ENCODE results near the gene SERPINA10. TPM values are rescaled to one million over a fixed set of nuclear protein-coding genes. Genes with fewer than 3 reads are reported as not detected.

The SERPINA10 gene
- total and polyA plus RNA-seq, 9 donors: 0.03 to 0.19 (median 0.05) TPM; not detected in 4

- no peaks in the 10 kb centered on the region for H3K36me3 ChIP-seq (ENCODE audit: control insufficient read depth, insufficient read depth, low read length)
- H3K9me3 ChIP-seq (replicated peaks; ENCODE audit: control insufficient read depth, low read depth, low read length): no peaks in the 10 kb centered on the region
- no peaks in the 10 kb centered on the region for H3K4me1 ChIP-seq (ENCODE audit: control insufficient read depth, insufficient read depth, low read length)
- H3K27me3 ChIP-seq (ENCODE audit: control insufficient read depth, insufficient read depth, low read length): no peaks in the 10 kb centered on the region
- H3K27ac ChIP-seq (ENCODE audit: low read length): no peak overlapping the region
- WGBS (ENCODE audit: insufficient coverage): no CpG with 5 or more reads among the region's 2 CpGs
- DNase-seq: no peak
- H3K4me3 ChIP-seq (ENCODE audit: low read length): no peak overlapping the region
These were observed 21.8 kb upstream of the SERPINA10 start for GRCh38 chr14:94314890-94315289.

GRCh38 chr14:94313991-94314655 is 21.1 kb upstream of the SERPINA10 start:
- Histone ChIP-seq H3K27me3 (ENCODE audit: control insufficient read depth, insufficient read depth, low read length) (no peaks in the 10 kb centered on the region), H3K36me3 (ENCODE audit: control insufficient read depth, insufficient read depth, low read length) (no peaks in the 10 kb centered on the region), H3K4me3 (ENCODE audit: low read length) (no peak overlapping the region), H3K4me1 (ENCODE audit: control insufficient read depth, insufficient read depth, low read length) (no peaks in the 10 kb centered on the region), H3K9me3 (replicated peaks; ENCODE audit: control insufficient read depth, low read depth, low read length) (no peaks in the 10 kb centered on the region), H3K27ac (ENCODE audit: low read length) (no peak overlapping the region)
- no peak for DNase-seq
- WGBS (ENCODE audit: insufficient coverage): 83% methylated on average over 8 of the region's 8 CpGs

GRCh38 chr14:94312481-94313246 is 19.6 kb upstream of the SERPINA10 start:
- no peak overlapping the region for H3K4me3 ChIP-seq (ENCODE audit: low read length)
- H3K9me3 ChIP-seq (replicated peaks; ENCODE audit: control insufficient read depth, low read depth, low read length): no peaks in the 10 kb centered on the region
- H3K27ac ChIP-seq (ENCODE audit: low read length): no peak overlapping the region
- 84% methylated on average over 4 of the region's 6 CpGs for WGBS (ENCODE audit: insufficient coverage)
- no peaks in the 10 kb centered on the region for H3K27me3 ChIP-seq (ENCODE audit: control insufficient read depth, insufficient read depth, low read length)
- no peaks in the 10 kb centered on the region for H3K36me3 ChIP-seq (ENCODE audit: control insufficient read depth, insufficient read depth, low read length)
- H3K4me1 ChIP-seq (ENCODE audit: control insufficient read depth, insufficient read depth, low read length): no peaks in the 10 kb centered on the region
- DNase-seq: no peak

GRCh38 chr14:94310248-94310647 is 17.2 kb upstream of the SERPINA10 start:
- no peaks in the 10 kb centered on the region for H3K36me3 ChIP-seq (ENCODE audit: control insufficient read depth, insufficient read depth, low read length)
- H3K27me3 ChIP-seq (ENCODE audit: control insufficient read depth, insufficient read depth, low read length): peaks cover 2% of the 10 kb centered on the region
- no peak overlapping the region for H3K4me3 ChIP-seq (ENCODE audit: low read length)
- no peak overlapping the region for H3K27ac ChIP-seq (ENCODE audit: low read length)
- H3K4me1 ChIP-seq (ENCODE audit: control insufficient read depth, insufficient read depth, low read length): no peaks in the 10 kb centered on the region
- no peak for DNase-seq
- peaks cover 2% of the 10 kb centered on the region for H3K9me3 ChIP-seq (replicated peaks; ENCODE audit: control insufficient read depth, low read depth, low read length)
- 94% methylated on average over 2 of the region's 3 CpGs for WGBS (ENCODE audit: insufficient coverage)

GRCh38 chr14:94309721-94310120 is 16.7 kb upstream of the SERPINA10 start:
- Histone ChIP-seq H3K27ac (ENCODE audit: low read length) (no peak overlapping the region), H3K27me3 (ENCODE audit: control insufficient read depth, insufficient read depth, low read length) (peaks cover 2% of the 10 kb centered on the region), H3K9me3 (replicated peaks; ENCODE audit: control insufficient read depth, low read depth, low read length) (peaks cover 2% of the 10 kb centered on the region), H3K4me1 (ENCODE audit: control insufficient read depth, insufficient read depth, low read length) (no peaks in the 10 kb centered on the region), H3K36me3 (ENCODE audit: control insufficient read depth, insufficient read depth, low read length) (no peaks in the 10 kb centered on the region), H3K4me3 (ENCODE audit: low read length) (no peak overlapping the region)
- WGBS (ENCODE audit: insufficient coverage): 81% methylated on average over 9 of the region's 10 CpGs
- no peak for DNase-seq

- no peak overlapping the region for H3K27ac ChIP-seq (ENCODE audit: low read length)
- no peak for DNase-seq
- H3K9me3 ChIP-seq (replicated peaks; ENCODE audit: control insufficient read depth, low read depth, low read length): peaks cover 2% of the 10 kb centered on the region
- no CpG with 5 or more reads among the region's 5 CpGs for WGBS (ENCODE audit: insufficient coverage)
- H3K4me1 ChIP-seq (ENCODE audit: control insufficient read depth, insufficient read depth, low read length): no peaks in the 10 kb centered on the region
- no peak overlapping the region for H3K4me3 ChIP-seq (ENCODE audit: low read length)
- H3K27me3 ChIP-seq (ENCODE audit: control insufficient read depth, insufficient read depth, low read length): peaks cover 2% of the 10 kb centered on the region
- H3K36me3 ChIP-seq (ENCODE audit: control insufficient read depth, insufficient read depth, low read length): no peaks in the 10 kb centered on the region
These were observed 14.4 kb upstream of the SERPINA10 start for GRCh38 chr14:94307410-94307992.

- Histone ChIP-seq H3K27me3 (ENCODE audit: control insufficient read depth, insufficient read depth, low read length) (peaks cover 2% of the 10 kb centered on the region), H3K36me3 (ENCODE audit: control insufficient read depth, insufficient read depth, low read length) (no peaks in the 10 kb centered on the region), H3K4me3 (ENCODE audit: low read length) (no peak overlapping the region), H3K4me1 (ENCODE audit: control insufficient read depth, insufficient read depth, low read length) (no peaks in the 10 kb centered on the region), H3K27ac (ENCODE audit: low read length) (no peak overlapping the region), H3K9me3 (replicated peaks; ENCODE audit: control insufficient read depth, low read depth, low read length) (peaks cover 2% of the 10 kb centered on the region)
- DNase-seq: no peak
- WGBS (ENCODE audit: insufficient coverage): 53% methylated on average over 7 of the region's 12 CpGs
These were observed 13.2 kb upstream of the SERPINA10 start for GRCh38 chr14:94306047-94306978.

GRCh38 chr14:94305620-94306019 is 12.6 kb upstream of the SERPINA10 start:
- WGBS (ENCODE audit: insufficient coverage): no CpG with 5 or more reads among the region's 2 CpGs

GRCh38 chr14:94304243-94304642 is 11.2 kb upstream of the SERPINA10 start:
- H3K4me3 ChIP-seq (ENCODE audit: low read length): no peak overlapping the region
- DNase-seq: no peak
- H3K36me3 ChIP-seq (ENCODE audit: control insufficient read depth, insufficient read depth, low read length): no peaks in the 10 kb centered on the region
- 79% methylated on average over 5 of the region's 6 CpGs for WGBS (ENCODE audit: insufficient coverage)
- peaks cover 2% of the 10 kb centered on the region for H3K9me3 ChIP-seq (replicated peaks; ENCODE audit: control insufficient read depth, low read depth, low read length)
- H3K27ac ChIP-seq (ENCODE audit: low read length): no peak overlapping the region
- peaks cover 2% of the 10 kb centered on the region for H3K27me3 ChIP-seq (ENCODE audit: control insufficient read depth, insufficient read depth, low read length)
- H3K4me1 ChIP-seq (ENCODE audit: control insufficient read depth, insufficient read depth, low read length): no peaks in the 10 kb centered on the region

More at GRCh38 chr14:94305620-94306019, 12.6 kb upstream of the SERPINA10 start:
- no peak overlapping the region for H3K27ac ChIP-seq (ENCODE audit: low read length)
- DNase-seq: no peak
- no peak overlapping the region for H3K4me3 ChIP-seq (ENCODE audit: low read length)
- peaks cover 2% of the 10 kb centered on the region for H3K27me3 ChIP-seq (ENCODE audit: control insufficient read depth, insufficient read depth, low read length)
- H3K36me3 ChIP-seq (ENCODE audit: control insufficient read depth, insufficient read depth, low read length): no peaks in the 10 kb centered on the region
- H3K9me3 ChIP-seq (replicated peaks; ENCODE audit: control insufficient read depth, low read depth, low read length): peaks cover 2% of the 10 kb centered on the region
- no peaks in the 10 kb centered on the region for H3K4me1 ChIP-seq (ENCODE audit: control insufficient read depth, insufficient read depth, low read length)

Measured in muscle of leg (tissue), 11 donors.